ENCODE measurements around the gene RERE. TPM values are rescaled to one million over a fixed set of nuclear protein-coding genes. Genes with fewer than 3 reads are reported as not detected.

The RERE gene
- 100 to 1,000 TPM; 155 to 175 (median 162) TPM for total RNA-seq
- polyA plus RNA-seq, result 72.4 TPM
- long read RNA-seq, donor 1, partial matches to known transcripts, result 130 of 189 reads
- long read RNA-seq, donor 1, other reads (novel, unspliced or antisense), result 59 of 189 reads
- long read RNA-seq, donor 2, partial matches to known transcripts, result 20 of 30 reads
- long read RNA-seq, donor 2, other reads (novel, unspliced or antisense), result 10 of 30 reads
- long read RNA-seq, donor 3, partial matches to known transcripts, result 63 of 108 reads
- long read RNA-seq, donor 3, other reads (novel, unspliced or antisense), result 45 of 108 reads
- long read RNA-seq, donor 4, partial matches to known transcripts, result 40 of 59 reads
- long read RNA-seq, donor 4, other reads (novel, unspliced or antisense), result 19 of 59 reads

DNA sequence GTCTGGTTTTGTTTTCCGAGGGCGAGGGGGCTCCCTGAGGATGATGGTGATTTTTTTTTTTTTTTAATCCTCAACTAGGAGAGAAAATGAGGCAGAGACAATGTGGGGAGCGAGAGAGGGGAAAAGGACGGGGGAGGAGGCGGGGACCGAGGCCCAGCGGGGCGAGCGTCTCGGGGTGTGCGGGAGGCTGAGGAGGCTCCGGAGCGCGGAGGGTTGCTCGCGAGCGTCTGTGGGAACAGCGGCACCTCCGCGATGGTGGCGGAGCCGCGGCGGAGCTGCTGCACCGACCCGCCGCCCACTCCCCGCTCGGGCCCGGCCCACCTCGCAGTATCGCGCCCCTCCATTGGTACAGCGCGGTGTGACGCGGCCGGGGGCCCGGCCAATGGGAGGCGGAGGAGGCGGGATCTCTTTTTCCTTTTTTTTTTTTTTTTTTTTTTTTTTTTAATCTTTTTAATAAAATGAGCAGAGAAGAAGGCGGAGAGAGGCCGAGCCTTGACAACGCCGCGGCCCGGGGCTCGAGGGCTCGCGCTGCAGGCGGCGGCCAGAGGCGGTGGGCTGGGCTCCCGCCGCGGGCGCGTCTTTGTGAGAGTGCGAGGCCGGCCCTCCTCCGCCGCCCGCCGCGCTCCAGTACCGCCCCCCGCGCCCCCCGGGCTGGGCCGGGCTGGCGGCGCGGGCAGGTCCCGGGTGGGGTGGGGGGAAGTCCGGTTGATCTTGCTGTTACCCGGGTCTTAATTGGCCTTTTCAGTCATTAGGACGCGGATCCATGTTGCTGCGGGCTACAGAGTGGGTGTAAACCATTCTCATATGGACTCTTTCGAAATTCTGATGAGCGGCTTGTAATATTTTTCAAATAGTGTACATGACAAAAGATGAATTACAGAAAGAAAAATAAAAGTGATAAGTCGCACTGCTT is at the start of gene RERE:
Gene RERE, minus strand, starts transcription at position 229 of the 913 bp plus-strand sequence.
- Histone ChIP-seq H3K27ac (ENCODE audit: low read length) (peak within 1 kb of the TSS; percentile 96), H3K9me3 (ENCODE audit: control insufficient read depth, low read length) (no peaks in the 10 kb centered on the region), H3K27me3 (ENCODE audit: control insufficient read depth, insufficient read depth) (no peaks in the 10 kb centered on the region), H3K4me3 (ENCODE audit: low read length) (peak within 1 kb of the TSS; percentile 82), H3K4me1 (ENCODE audit: control insufficient read depth, insufficient read depth, low read length) (peaks cover 3% of the 10 kb centered on the region)
- intact Hi-C loops (cut with DNase I), result no loop called here
- under 1% methylated on average over 82 of the region's 82 CpGs for WGBS
- DNase-seq (peak; percentile 93 to 98 (median 97)), ATAC-seq (peak; percentile 98 to 99)

DNA sequence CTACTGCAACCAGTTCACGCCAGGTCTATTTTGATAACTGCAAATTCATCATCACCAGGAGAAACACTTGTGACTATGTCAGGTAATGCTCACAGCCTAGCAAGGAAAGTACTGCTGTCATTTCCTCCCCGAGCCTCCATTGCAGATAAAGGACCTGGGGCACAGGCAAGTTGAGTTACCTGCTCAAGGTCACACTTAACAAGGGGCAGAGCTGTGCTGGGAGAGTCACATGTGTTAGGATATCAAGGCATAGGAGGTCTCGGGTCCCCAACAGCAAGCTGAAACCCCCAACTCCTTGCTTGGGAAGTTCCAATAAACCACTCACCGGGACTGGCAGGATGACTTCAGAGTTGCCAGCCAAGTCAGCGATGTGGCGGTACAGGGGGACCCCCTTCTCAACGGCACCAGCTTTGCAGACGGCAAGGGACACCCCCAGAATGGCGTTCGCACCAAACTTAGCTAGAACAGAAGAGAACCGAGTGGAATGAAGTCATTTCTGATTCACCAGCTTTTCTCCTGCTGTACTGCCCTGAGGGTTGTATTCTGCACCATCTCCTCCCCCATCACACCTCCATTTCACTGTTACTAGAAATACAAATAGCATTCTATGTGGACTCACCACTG is 49.5 kb upstream of the RERE start:
- ATAC-seq, result no peak
- H3K27ac ChIP-seq (ENCODE audit: low read length), result no peak overlapping the region
- H3K9me3 ChIP-seq (ENCODE audit: control insufficient read depth, low read length), result no peaks in the 10 kb centered on the region
- intact Hi-C loops (cut with DNase I), result no loop called here
- 84% methylated on average over 11 of the region's 11 CpGs for WGBS
- H3K27me3 ChIP-seq (ENCODE audit: control insufficient read depth, insufficient read depth), result no peaks in the 10 kb centered on the region
- no peaks in the 10 kb centered on the region for H3K4me1 ChIP-seq (ENCODE audit: control insufficient read depth, insufficient read depth, low read length)
- no peak for DNase-seq
- no peak overlapping the region for H3K4me3 ChIP-seq (ENCODE audit: low read length)

DNA sequence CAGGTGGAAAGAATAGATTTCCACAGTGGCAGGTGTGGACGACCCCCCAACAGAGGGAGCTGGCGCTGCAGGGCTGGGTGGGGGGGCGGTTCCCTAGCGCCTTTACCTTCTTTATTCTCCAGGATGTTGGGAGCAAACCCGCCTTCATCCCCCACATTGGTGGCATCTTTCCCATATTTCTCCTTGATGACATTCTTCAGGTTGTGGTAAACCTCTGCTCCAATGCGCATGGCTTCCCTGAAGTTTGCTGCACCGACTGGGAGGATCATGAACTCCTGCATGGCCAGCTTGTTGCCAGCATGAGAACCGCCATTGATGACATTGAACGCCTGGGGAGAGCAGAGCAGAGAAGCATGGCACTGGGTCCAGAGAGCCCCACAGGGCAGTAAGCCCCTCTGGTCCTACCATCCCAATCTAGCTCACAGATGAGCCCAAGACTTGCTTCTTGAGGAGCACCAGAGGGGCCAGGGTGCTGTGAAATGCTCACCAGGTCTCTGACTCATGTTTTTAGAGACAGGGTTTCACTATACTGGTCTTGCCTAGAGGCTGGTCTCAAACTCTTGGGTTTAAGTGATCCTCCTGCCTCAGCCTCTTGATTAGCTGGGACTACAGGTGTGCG is 48.8 kb upstream of the RERE start:
- Histone ChIP-seq H3K4me3 (ENCODE audit: low read length) (no peak overlapping the region), H3K27me3 (ENCODE audit: control insufficient read depth, insufficient read depth) (no peaks in the 10 kb centered on the region), H3K4me1 (ENCODE audit: control insufficient read depth, insufficient read depth, low read length) (no peaks in the 10 kb centered on the region), H3K9me3 (ENCODE audit: control insufficient read depth, low read length) (no peaks in the 10 kb centered on the region), H3K27ac (ENCODE audit: low read length) (no peak overlapping the region)
- 89% methylated on average over 10 of the region's 10 CpGs for WGBS
- no peak for DNase-seq
- intact Hi-C loops (cut with DNase I), result no loop called here
- no peak for ATAC-seq

DNA sequence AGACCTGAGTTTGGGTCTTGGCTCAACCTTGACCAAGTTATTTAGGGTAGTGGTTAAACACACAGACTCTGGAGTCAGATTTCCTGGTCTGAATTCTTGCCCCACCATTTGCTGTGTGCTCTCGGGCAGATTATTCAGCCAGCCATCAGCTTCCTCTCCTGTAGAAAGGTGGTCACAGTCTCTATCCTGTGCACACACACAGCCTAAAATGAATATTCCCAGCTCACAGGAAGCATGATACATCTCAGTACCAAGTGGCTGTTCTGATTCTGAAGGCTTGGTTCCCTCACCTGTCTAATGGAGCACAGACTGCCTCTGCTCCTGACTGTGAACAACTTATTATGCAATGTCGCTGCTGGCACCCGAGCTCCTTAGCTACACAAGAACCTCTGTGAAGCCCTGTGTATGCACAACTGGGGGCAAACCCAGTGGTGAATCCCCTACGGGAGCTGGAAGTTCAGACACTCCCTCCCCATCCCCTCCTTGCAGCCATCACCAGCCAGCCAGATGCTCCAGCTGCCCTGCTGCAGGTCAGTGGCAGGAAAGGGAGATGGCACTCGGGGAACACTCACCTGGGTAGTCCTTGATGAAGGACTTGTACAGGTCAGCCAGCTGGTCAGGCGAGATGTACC is 47.4 kb upstream of the RERE start:
- WGBS, result 86% methylated on average over 6 of the region's 6 CpGs
- Histone ChIP-seq H3K4me3 (ENCODE audit: low read length) (no peak overlapping the region), H3K4me1 (ENCODE audit: control insufficient read depth, insufficient read depth, low read length) (no peaks in the 10 kb centered on the region), H3K9me3 (ENCODE audit: control insufficient read depth, low read length) (no peaks in the 10 kb centered on the region), H3K27ac (ENCODE audit: low read length) (no peak overlapping the region), H3K27me3 (ENCODE audit: control insufficient read depth, insufficient read depth) (no peaks in the 10 kb centered on the region)
- intact Hi-C loops (cut with DNase I), result no loop called here
- DNase-seq (no peak), ATAC-seq (no peak)

DNA sequence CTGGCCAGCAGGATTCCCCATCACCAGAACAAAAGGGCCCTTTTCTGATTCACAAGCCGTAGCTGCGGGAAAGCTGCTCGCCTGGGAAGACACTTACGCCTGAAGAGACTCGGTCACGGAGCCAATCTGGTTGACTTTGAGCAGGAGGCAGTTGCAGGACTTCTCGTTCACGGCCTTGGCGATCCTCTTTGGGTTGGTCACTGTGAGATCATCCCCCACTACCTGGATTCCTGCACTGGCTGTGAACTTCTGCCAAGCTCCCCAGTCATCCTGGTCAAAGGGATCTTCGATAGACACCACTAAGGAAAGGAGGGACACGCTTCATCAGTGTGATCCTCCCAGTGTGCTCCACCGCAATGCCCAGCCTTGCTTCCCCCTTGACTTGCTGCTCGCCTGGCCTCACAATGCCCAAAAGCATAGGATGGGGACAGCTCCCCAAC is 46.4 kb upstream of the RERE start:
- Histone ChIP-seq H3K27ac (ENCODE audit: low read length) (no peak overlapping the region), H3K27me3 (ENCODE audit: control insufficient read depth, insufficient read depth) (no peaks in the 10 kb centered on the region), H3K4me3 (ENCODE audit: low read length) (no peak overlapping the region), H3K4me1 (ENCODE audit: control insufficient read depth, insufficient read depth, low read length) (peaks cover 2% of the 10 kb centered on the region), H3K9me3 (ENCODE audit: control insufficient read depth, low read length) (no peaks in the 10 kb centered on the region)
- 91% methylated on average over 13 of the region's 13 CpGs for WGBS
- no peak for DNase-seq
- ATAC-seq, result no peak
- intact Hi-C loops (cut with DNase I), result no loop called here

DNA sequence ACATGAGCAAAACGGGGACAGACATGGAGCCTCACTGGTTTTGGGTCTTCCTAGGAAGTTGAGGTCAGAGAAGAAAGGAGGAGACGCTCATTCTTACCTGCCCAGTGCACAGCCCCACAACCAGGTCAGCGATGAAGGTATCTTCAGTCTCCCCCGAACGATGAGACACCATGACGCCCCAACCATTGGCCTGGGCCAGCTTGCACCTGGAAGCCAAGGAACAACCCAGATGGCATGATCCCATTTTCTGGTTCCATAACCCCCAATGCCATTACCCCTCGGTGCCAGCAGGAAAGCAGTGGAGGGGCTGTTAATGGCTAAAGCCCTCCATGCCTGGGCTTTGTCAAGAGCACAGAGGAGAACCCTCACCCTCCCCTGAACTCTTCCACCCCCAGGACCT is 45.7 kb upstream of the RERE start:
- Histone ChIP-seq H3K4me1 (ENCODE audit: control insufficient read depth, insufficient read depth, low read length) (peaks cover 2% of the 10 kb centered on the region), H3K9me3 (ENCODE audit: control insufficient read depth, low read length) (no peaks in the 10 kb centered on the region), H3K4me3 (ENCODE audit: low read length) (no peak overlapping the region), H3K27me3 (ENCODE audit: control insufficient read depth, insufficient read depth) (no peaks in the 10 kb centered on the region), H3K27ac (ENCODE audit: low read length) (no peak overlapping the region)
- intact Hi-C loops (cut with DNase I), result no loop called here
- DNase-seq (no peak), ATAC-seq (no peak)
- WGBS, result 91% methylated on average over 7 of the region's 7 CpGs

DNA sequence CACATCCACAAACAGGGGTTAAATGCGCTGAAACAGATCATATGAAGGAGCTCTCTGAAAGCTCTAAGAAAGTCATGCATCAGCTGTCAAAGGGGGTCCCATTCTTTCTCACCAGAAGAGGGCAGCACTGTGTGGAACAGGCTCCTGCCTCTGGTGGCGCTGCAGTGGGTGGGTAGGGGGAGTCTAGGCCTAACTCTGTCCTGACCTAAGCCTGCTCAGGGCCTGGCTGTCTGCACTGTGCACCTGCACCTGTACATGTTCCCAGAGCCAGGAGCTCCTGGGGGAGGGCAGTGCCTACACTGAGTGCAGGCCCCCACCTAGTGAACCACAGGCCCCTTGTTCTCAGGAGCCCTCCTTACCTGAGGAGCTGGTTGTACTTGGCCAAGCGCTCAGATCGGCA is 45.1 kb upstream of the RERE start:
- WGBS, result 80% methylated on average over 4 of the region's 4 CpGs
- no peaks in the 10 kb centered on the region for H3K9me3 ChIP-seq (ENCODE audit: control insufficient read depth, low read length)
- intact Hi-C loops (cut with DNase I), result no loop called here
- H3K4me3 ChIP-seq (ENCODE audit: low read length), result no peak overlapping the region
- peaks cover 2% of the 10 kb centered on the region for H3K4me1 ChIP-seq (ENCODE audit: control insufficient read depth, insufficient read depth, low read length)
- ATAC-seq (peak; percentile 13 to 27), DNase-seq (no peak)
- no peak overlapping the region for H3K27ac ChIP-seq (ENCODE audit: low read length)
- no peaks in the 10 kb centered on the region for H3K27me3 ChIP-seq (ENCODE audit: control insufficient read depth, insufficient read depth)

DNA sequence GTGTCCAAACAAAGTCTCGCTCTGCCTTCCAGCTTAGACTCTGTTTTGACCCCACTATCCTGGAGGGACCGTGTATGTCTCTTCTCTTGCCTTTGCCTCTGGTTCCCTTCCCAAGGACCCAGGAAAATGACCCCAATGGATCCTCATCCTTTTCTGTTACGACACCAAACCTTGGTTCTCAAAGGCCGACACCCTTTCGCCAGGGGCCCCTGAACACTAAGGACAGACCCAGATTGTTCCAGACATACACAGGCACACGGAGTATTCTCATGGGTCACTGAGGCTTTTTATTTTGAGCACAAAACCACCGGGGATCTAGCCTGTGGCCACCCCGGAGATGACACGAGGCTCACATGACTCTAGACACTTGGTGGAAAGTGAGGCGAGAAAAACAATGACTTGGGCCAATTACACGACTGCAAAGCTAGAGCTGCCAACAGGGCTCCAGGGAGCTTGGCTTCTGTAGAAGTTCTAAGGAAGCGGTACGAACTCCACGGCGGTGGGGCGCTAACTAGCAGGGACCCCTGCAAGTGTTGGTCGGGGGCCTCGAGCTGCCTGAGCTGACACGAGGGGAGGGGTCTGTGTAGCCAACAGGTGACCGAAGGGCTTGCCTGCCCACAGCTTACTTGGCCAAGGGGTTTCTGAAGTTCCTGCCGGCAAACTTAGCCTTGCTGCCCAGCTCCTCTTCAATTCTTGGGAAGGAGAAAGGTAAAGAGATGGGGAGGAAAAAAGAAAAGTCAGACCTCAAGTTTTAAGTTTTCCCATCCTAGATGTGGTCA is 43.5 kb upstream of the RERE start:
- no peak overlapping the region for H3K27ac ChIP-seq (ENCODE audit: low read length)
- intact Hi-C loops (cut with DNase I), result no loop called here
- ATAC-seq (no peak), DNase-seq (no peak)
- H3K4me1 ChIP-seq (ENCODE audit: control insufficient read depth, insufficient read depth, low read length), result peaks cover 4% of the 10 kb centered on the region
- H3K4me3 ChIP-seq (ENCODE audit: low read length), result no peak overlapping the region
- H3K9me3 ChIP-seq (ENCODE audit: control insufficient read depth, low read length), result no peaks in the 10 kb centered on the region
- WGBS, result 77% methylated on average over 21 of the region's 21 CpGs
- H3K27me3 ChIP-seq (ENCODE audit: control insufficient read depth, insufficient read depth), result no peaks in the 10 kb centered on the region

DNA sequence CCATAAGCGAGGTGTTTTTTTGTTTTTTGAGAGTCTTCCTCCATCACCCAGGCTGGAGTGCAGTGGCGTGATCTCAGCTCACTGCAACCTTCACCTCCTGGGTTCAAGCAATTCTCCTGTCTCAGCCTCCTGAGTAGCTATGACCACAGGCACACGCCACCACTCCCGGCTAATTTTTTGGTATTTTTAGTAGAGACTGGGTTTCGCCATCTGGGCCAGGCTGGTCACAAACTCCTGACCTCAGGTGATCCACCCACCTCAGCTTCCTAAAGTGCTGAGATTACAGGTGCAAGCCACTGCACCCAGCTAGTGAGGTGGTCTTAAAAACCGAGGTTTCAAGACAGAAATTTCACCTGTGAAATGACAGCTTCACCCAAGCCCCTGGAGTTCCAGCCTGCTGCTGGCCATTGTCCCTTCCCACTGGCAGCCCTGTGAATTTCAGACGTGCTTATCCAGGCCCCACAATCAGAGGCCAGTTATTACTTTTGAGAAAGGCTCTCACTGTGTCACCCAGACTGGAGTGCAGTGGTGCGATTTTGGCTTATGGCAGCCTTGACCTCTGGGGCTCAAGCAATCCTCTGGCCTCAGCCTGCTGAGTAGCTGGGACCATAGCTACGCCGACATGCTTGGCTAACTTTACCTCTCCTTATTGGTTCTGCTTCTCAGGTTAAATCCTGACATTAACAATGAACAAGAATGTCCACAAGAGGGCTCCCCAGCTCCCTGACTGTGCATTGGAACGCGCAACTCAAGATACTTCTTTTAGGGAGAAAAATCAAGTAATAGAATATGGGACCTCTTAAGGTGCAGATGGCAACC is 41.7 kb upstream of the RERE start:
- peaks cover 4% of the 10 kb centered on the region for H3K4me1 ChIP-seq (ENCODE audit: control insufficient read depth, insufficient read depth, low read length)
- DNase-seq, result peak in 1 of 3 donors; percentile 67
- no peaks in the 10 kb centered on the region for H3K9me3 ChIP-seq (ENCODE audit: control insufficient read depth, low read length)
- WGBS, result 64% methylated on average over 12 of the region's 12 CpGs
- H3K4me3 ChIP-seq (ENCODE audit: low read length), result no peak overlapping the region
- peak overlapping the region; percentile 1 for H3K27ac ChIP-seq (ENCODE audit: low read length)
- peak; percentile 3 to 25 for ATAC-seq
- H3K27me3 ChIP-seq (ENCODE audit: control insufficient read depth, insufficient read depth), result no peaks in the 10 kb centered on the region
- intact Hi-C loops (cut with DNase I), result no loop called here

All from right cardiac atrium (tissue), 5 donors.